ENCODE measurements around the gene ITCH. TPM values are rescaled to one million over a fixed set of nuclear protein-coding genes. Genes with fewer than 3 reads are reported as not detected.
A peak's percentile ranks its signal among the peaks of the same experiment; 100 is the strongest.
"Not testable (repeated sequence)": the region's sequence is repeated elsewhere in the genome, so short reads cannot be mapped to it uniquely, and the experiment has no call there.

ITCH gene
- 70.6 and 71.2 TPM in 2 replicates for total RNA-seq (2014; rRNA removed; shearing (Covaris generic))

GRCh38 chr20:34363062-34363464 lies at the start of gene ITCH:
Gene ITCH (plus strand): TSS chr20:34363273. CDS start chr20:34393812, 30,539 bp downstream.
- peak; percentile 98 for DNase-seq (ENCODE audit: low read depth)

GRCh38 chr20:34315236-34315635 lies 47.8 kb upstream of the ITCH start:
- peak; percentile 43 for DNase-seq (ENCODE audit: low read depth)

GRCh38 chr20:34316196-34316814 lies 46.8 kb upstream of the ITCH start:
- peak; percentile 85 for DNase-seq (ENCODE audit: low read depth)

GRCh38 chr20:34318609-34319443 lies 44.2 kb upstream of the ITCH start:
- no peak for DNase-seq (ENCODE audit: low read depth)

GRCh38 chr20:34320861-34321260 lies 42.2 kb upstream of the ITCH start:
- DNase-seq (ENCODE audit: low read depth), result no peak

GRCh38 chr20:34322267-34323105 lies 40.6 kb upstream of the ITCH start:
- no peak for DNase-seq (ENCODE audit: low read depth)

- no peak for DNase-seq (ENCODE audit: low read depth)
These were observed 38.5 kb upstream of the ITCH start for GRCh38 chr20:34324541-34324940.

- not testable (repeated sequence) for DNase-seq (ENCODE audit: low read depth)
These were observed 34.9 kb upstream of the ITCH start for GRCh38 chr20:34328207-34328606.

GRCh38 chr20:34328928-34329677 lies 34.0 kb upstream of the ITCH start:
- DNase-seq (ENCODE audit: low read depth), result no peak

- not testable (repeated sequence) for DNase-seq (ENCODE audit: low read depth)
These were observed 32.1 kb upstream of the ITCH start for GRCh38 chr20:34330861-34331544.

GRCh38 chr20:34331838-34332237 lies 31.2 kb upstream of the ITCH start:
- DNase-seq (ENCODE audit: low read depth), result no peak

- DNase-seq (ENCODE audit: low read depth), result no peak
These were observed 30.7 kb upstream of the ITCH start for GRCh38 chr20:34332262-34332920.

- no peak for DNase-seq (ENCODE audit: low read depth)
These were observed 29.3 kb upstream of the ITCH start for GRCh38 chr20:34333786-34334185.

GRCh38 chr20:34334654-34335407 lies 28.2 kb upstream of the ITCH start:
- peak; percentile 92 for DNase-seq (ENCODE audit: low read depth)

GRCh38 chr20:34337544-34337943 lies 25.5 kb upstream of the ITCH start:
- no peak for DNase-seq (ENCODE audit: low read depth)

- DNase-seq (ENCODE audit: low read depth), result no peak
These were observed 24.9 kb upstream of the ITCH start for GRCh38 chr20:34337982-34338726.

GRCh38 chr20:34340726-34341125 lies 22.3 kb upstream of the ITCH start:
- not testable (repeated sequence) for DNase-seq (ENCODE audit: low read depth)

GRCh38 chr20:34341199-34341598 lies 21.9 kb upstream of the ITCH start:
- DNase-seq (ENCODE audit: low read depth), result not testable (repeated sequence)
